GM21723 (cell line): Measurements from ENCODE around the gene RNU1-3.
"Not testable (repeated sequence)": the region's sequence is repeated elsewhere in the genome, so short reads cannot be mapped to it uniquely, and the experiment has no call there.

Experiments used
- ATAC-seq: cut with Tn5 transposase; IDR thresholded peaks from one replicate; pipeline ENCODE4 v1.9.1; 2021; ENCODE audit warnings: mild to moderate bottlenecking, moderate library complexity; ENCODE audit not compliant: unreplicated experiment

The RNU1-3 gene

DNA sequence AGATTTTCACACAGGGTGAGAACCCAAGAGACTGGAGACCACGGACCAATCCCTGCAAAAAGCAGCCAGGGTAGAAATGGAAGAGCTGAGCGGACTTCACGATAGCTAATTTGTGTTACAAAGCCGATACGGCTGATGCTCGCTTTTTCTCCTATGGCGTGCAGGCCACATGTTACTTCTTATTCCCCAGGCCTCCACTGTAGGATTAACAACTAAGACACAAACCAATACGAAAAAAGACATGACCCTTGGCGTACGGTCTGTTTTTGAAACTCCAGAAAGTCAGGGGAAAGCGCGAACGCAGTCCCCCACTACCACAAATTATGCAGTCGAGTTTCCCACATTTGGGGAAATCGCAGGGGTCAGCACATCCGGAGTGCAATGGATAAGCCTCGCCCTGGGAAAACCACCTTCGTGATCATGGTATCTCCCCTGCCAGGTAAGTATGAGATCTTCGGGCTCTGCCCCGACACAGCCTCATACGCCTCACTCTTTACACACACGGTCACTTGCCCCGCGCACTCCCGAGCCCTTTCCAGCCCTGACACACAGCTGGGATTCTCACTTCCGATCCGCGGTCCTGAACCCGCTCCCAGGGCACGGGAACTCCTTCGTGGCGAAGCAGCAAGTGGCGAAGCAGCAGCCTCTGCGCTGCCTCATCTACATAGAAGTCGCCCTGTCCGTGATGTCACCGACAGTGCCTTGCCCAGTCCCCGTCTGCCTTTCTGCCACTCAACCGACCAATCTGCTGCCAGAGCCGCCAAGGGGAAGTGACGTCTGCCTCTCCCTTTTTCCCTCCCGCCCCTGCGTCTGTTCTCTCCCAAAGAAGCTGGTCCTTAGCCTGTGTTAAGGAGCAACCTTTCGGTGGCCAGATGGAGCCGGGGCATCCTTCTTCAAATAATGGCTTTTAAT lies at the start of gene RNU1-3:
TSS of gene RNU1-3 (minus strand) at position 447 of the 912 bp plus-strand sequence.
- peak; percentile 92 for ATAC-seq

DNA sequence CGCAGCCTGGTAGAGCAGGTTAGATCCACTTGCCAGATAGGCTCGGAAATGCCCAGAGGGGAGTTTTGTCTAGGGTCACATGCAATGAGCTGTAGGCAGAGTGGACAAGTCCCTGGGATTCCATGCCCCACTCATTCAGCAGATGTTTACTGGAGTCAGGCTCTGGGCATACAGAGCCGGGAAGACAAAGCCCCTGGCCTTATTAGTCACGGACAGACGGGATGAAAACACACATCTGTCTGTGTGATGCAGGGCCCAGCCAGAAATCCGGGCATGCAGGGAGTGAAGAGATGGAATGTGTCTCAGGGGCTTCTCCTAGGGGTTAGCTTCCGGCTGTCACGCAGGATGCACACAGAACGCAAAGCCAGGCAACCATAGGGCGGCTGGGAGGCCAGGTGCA lies 46.7 kb upstream of the RNU1-3 start:
- ATAC-seq, result not testable (repeated sequence)

DNA sequence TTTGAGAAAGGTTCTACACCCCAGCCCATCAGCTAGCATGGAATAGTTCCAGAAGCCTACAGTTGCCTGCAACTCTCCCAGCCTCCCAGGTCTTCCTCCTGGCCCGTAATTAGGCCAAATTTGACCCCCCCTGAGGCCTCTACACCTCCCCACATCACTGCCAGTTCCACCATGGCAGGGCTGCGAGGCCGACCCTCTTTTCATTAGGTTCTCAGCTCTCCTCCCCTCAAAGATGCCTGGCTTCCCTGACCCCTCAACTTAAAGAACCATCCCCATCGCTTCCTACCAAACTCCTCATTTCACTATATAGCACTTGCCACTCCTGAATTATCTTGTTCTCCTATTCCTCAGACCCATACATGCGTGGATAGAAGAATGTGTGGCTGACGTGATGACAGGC lies 46.2 kb upstream of the RNU1-3 start:
- ATAC-seq, result not testable (repeated sequence)

DNA sequence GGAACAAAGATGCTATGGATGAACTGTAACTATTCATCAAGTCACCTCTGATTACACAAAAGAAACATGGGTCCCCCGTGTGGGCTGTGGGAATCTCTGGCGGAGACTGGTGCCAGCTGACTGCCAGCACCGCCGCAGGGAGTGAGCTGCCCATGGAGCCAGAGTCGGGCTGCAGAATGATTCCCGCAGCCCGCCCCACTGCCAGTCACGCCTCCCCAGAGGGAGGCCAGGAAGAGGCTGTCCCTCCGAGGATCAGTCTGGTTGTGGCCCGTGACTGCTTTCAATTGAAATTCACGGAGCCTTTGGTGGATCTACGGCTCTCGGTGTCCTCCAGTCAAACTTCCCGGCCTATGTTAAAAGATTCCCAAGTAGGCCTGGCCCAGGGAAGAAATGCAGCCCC lies 45.8 kb upstream of the RNU1-3 start:
- not testable (repeated sequence) for ATAC-seq

DNA sequence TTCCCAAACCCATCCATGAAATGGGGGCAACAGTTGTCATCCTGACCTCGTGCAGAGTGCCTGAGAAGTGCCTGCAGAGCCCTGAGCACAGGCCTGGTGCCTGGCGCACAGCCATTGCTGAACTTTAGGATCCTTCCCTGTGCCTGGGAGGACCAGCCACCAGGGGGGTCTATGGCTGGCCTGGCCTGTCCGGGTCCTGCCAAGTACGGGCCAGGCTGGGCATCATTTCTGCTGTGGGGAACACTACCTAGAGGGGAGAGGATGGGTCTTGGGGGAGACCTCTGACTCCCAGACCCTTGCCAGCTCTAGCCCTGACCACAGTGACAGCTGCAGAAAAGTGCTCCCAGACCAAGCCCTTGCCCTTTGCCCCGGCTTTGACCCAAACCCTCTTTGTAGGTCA lies 45.4 kb upstream of the RNU1-3 start:
- ATAC-seq, result not testable (repeated sequence)

DNA sequence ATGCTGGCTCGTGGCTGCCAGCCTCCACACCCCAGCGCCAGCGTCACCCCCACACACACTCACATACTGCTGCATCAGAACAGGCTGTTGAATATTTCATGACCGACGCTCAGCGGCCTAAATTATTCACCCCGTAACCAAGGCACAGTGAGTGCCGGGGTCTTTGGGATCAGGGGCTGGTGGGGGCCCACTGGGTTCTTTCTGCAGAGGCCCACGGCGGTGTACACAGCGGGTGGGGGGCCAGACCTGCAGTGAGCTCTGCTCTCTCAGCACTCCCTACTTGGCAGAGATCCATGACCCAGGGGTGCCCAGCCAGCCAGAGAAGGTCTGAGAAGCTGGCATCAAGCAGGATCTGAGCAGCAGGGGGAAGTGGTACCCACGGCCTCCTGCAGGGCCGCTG lies 43.9 kb upstream of the RNU1-3 start:
- not testable (repeated sequence) for ATAC-seq

DNA sequence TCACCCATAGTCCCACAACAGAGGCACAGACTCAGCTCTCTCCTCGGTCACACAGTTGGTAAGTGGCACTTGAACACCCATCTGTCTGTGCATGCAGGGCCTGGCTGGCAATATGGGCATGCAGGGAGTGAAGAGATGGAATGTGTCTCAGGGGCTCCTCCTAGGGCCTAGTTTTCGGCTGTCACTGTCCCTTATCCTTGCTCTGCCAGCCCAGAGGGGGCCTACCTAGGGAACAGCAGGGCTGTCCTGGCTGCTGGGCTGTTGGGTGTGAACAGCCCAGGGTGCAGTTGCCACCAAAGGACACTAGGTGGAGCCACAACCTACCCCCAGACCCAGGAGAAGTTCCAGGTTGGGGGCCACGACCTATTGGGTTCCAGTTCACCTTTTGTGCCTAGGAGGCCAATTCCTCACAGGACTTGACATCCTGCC lies 42.9 kb upstream of the RNU1-3 start:
- not testable (repeated sequence) for ATAC-seq

DNA sequence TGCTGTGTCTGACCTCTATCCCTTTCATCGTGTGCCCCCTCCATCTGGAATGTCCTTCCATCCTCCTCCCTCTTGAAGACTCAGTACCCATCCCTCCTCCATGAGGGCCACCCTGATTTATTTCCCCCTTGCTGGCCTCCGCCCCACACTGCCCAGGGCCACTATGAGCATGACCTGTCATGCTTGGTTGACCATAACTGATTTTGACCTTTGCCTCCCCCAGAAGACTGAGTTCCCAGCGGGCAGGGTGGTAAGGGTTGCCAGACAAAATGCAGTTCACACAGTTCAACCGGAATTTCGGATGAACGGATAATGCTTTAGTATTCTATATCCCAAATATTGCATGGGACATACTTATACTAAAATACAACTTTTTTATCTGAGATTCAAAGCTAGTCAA lies 42.0 kb upstream of the RNU1-3 start:
- ATAC-seq, result not testable (repeated sequence)

DNA sequence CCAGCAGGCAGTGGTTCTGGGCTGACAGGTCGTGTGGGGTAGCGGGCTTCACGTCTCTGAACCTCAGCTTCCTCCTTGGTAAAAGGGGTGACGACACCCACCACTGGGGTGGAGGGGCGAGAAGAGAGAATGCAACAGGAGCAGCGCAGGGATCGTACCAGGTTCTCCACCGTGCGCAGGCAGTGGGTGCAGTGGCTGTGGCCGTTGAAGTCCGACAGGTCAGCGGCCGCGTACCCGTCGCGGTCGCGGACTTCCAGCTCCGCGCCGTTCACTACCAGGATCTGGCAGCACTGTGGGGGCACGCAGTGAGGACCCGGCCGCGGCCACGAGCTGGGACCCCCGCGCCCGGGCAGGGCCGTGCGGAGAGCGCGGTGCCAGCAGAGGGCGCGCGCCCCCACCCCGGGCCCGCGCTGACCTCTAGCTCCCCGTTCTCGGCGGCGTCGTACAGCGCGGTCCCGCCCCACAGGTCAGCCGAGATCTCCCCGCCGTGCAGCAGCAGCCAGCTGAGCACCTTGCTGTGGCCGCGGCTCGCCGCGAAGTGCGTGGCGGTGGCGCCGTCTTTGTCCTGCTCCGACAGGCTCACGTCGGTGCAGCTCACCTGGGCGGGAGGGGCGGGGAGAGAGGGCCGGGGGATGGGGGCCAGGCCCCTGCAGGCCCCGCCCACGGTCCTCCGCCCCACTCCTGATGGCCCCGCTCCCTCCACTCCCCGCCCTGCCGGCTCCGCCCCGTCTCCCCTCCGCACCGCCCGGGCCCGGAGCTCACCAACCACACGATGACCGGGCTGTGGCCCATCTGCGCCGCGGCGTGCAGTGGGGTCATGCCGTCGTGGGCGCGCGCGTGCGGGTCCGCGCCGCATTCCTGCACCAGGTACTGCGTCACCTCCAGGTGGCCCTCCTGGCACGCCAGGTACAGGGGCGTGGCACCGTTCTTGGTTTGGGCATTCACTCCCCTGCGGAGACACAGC lies 40.7 kb upstream of the RNU1-3 start:
- not testable (repeated sequence) for ATAC-seq

DNA sequence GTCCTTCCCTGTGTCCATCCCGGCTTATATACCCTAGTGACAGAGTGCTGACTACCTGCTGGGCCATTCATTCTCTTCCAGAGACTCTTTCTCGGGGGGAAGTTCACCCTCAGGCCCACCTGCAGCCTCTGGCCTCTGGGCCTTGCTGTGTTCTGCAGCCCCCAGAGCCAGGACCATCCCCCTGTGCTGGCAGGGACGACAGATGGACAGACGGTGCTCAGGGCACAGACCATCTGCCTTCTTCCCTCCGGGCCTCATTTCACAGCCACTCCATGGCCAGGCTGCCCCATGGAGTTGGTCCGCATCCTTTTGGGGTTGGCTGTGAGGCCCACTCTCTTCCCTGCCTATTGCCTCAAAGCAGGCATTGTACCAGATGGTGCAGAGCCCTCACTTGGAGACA lies 39.6 kb upstream of the RNU1-3 start:
- not testable (repeated sequence) for ATAC-seq

DNA sequence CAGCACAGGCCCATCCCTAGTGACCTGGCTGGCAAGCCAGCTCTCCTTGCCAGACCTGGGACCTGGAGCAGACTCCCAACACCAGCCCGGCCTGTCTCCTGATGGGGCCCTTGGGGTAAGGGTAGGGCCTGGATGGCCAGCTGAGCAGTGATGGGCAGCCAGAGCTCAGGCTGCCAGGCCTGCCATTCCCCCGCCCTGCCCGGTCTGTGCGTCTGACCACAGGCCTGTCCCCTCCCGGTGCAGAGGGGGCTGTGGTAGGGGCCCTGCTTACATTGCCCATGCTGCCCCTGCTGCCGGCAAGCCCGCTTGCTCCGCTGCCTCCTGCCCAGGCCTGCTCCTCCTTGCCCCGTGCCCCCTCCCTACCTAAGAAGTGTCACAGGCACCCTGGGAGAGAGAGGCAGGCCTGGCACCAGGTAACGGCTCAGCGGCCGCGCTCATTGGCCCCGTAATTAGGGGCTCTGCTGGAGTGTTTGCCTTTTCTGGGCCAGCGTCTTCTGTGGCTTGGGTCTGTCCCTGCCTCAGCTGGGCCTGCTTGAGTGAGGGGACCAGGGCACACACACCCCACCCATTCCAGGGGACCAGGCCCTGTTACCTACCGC lies 37.9 kb upstream of the RNU1-3 start:
- ATAC-seq, result not testable (repeated sequence)

DNA sequence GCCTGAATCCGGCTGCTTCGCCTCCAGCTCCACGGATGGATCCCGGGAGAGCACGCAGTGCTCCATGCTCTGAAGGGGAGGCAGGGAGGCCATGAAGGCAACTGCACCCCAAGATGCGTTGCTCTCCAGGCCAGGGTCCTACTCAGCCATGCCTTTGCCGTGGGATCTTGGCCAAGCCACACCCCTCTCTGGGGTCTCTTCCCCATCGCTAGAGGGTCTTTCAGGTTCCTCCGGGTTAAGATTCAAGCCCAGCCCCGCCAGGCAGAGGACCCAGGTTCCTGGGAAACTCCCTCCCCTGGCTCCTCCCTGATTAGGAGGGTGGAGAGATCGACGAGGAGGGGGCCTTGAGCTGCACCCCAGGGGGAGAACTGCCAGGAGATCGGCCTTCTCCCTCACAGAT lies 37.3 kb upstream of the RNU1-3 start:
- not testable (repeated sequence) for ATAC-seq

DNA sequence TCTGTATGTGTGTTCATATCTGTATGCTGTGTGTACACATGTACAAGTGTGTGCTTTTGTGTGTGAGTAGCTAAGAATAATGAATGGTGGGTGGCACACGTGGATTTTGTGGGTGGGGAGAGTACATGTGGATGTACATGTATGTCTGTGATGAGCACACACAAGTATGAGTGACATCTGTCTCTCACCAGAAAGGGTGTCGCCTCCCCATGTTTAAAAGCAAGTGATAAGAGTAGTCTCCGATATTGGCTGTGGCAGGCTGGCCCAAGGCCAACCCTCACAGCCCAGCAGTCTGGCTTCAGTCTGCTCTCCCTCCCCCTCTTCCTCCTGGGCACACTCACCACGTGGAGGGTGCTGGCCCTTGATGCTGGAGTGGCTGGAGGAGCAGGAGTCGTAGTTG lies 36.9 kb upstream of the RNU1-3 start:
- not testable (repeated sequence) for ATAC-seq

DNA sequence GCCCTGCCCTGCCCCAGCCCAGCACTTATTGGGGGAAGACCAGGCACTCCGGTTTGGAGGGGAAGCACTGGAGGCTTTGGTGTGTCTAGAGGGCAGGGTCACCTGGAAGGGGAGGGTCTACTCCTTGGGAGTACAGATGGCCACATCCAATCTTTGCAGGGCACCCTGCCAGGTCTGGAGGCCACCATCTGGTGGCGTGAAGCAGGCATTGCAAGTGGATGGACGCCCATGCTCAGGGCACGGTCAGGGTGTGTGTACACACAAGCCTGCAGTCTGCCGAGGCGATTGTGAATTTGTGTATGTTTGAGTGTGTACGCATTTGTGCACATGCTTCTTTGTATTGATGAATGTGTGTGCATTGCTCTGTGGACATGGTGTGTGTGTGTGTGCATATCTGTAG lies 36.4 kb upstream of the RNU1-3 start:
- ATAC-seq, result not testable (repeated sequence)

DNA sequence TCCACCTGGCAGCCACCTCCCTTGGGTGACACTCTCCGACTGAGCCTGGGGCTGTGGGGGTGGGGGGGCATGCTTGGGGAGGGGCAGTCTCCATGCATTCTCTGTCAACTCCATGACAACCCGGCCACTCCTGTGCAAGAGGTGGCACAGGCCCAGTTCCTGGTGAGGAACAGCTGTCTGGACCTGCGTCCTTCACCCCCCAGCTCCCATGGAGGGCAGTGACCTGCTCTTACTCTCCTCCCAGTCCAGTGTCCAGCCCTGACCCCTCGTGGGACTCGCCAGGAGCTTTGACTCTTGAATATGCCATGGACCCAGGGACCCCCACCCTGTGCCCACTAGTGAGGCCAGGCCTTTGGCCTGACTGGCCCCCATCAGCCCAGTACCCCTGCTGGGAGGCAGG lies 35.5 kb upstream of the RNU1-3 start:
- not testable (repeated sequence) for ATAC-seq

DNA sequence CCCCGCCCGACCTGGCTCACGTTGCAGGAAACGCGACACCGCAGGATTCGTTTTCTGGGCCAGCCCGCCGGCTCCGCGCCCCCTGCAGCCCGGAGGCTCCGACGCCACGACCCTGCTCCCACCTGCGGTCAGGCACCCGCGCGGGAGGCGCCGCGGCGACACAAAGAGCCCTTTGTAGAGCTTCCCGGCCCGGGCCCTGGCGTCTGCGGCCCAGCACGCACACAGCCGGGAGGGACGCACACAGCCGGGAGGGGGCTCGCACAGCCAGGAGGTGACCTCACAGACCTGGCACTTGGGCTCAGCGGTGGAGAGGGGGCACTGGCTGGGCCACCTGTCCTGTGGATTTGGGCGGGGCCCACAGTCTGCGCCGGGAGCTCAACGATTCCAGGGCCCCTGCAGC lies 34.4 kb upstream of the RNU1-3 start:
- ATAC-seq, result not testable (repeated sequence)

DNA sequence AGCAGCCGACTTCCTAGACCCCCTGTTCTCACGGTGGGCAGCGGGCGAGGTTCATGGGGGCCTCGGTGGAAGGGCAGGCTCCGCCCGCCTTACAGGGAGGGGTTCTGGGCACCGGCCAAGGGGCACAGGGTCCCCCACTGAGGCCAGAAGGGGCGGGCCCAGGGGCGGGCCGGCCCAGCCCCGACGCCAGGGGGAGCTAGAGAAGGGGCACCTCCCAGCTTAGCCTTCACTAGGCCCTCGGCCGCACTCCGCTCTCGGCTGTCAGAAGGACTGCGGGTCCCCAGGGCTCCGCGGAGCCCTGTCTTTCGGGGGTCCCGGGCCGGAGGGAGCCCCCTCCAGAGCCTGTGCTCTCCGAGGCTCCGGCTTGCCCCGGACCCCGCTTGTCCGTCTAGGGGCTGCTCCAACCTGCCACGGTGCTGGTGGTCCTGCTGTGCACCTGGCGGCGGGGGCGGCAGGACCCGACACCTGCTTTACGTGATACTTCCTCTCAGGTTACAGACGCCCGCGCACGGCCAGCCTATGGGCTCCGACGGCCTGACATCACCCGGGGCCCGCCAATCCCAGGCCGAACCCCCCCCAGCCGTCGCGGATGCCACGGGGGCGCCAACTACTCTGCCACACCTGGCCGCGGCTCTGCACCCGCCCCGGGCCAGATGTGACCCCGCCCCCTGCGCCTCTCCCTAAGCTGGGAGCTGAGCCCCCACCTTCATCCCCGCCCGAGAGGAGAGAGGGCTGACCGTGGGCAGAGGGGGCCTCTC lies 33.6 kb upstream of the RNU1-3 start:
- not testable (repeated sequence) for ATAC-seq

DNA sequence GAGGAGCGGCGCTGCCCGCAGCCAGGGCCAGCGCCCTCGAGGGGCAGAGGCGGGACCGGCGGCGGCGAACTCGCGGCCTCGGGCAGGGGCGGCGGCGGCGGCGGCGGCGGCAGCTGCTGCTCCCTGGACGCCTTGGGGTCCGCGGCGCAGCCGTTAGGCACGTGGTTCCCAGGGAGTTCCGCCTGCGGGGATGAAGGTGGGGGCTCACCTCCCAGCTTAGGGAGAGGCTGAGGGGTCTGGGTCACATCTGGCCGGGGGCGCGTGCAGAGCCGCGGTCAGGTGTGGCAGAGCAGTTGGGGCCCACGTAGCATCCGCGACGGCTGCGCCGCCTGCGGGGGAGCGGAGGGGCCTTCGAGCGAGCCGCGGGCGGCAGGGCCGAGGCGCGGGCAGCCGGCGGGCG lies 32.7 kb upstream of the RNU1-3 start:
- ATAC-seq, result not testable (repeated sequence)

DNA sequence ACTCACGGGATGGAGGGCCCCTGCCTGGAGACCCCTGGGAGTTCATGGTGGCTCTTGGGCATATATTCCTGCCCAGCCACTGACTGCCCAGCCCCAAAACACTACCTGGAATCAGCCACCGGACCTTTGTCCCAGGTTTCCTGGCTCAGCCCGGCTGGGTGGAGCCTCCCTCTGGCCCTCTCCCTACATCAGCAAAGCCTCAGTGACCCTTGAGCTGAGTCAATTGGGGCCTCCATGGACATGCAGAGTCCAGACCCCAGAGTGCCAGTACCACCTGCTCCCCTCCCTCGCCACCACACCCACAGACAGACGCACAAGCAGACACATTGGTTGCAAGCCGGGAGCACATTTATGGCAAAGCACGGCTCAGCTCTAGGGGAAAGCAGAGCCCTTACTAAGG lies 30.4 kb upstream of the RNU1-3 start:
- not testable (repeated sequence) for ATAC-seq

DNA sequence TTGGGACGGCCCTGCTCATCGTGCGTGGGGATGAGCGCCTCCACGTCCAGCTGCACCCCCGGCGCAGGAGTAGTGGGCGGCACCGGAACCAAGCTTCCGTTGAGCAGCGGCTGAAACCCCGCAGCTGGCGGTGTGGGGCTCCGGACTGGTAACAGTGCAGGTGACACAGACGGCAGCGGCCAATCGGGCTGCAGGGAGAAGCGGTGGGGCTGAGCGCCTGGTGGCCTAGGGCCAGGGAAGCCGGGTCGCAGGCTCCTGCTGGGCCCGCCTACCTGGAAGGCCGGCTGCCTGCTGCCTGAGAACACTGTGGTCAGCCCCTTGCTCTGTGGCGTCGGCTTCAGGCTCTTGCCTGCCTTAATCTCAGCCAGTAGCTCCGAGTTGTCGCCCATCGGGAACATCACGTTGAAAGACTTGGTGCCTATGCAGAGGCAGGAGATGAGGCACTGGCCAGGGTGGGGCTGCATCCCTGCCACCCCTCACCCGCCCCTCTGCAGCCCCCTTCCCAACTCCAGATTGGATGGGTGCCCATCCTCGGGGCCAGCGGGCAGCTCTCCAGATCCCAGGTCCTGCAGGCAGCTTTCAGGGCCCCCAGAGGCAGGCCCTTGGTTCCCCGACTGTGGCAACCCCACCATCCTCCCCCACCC lies 29.9 kb upstream of the RNU1-3 start:
- not testable (repeated sequence) for ATAC-seq
